HCT116 (cell line): ENCODE results near the gene TEAD1. TPM values are rescaled to one million over a fixed set of nuclear protein-coding genes. Genes with fewer than 3 reads are reported as not detected.

ENCODE experiments used
- ATAC-seq: fragments of 200-7000 bp; cut with Tn5 transposase; 2 replicates; pipeline ENCODE4 v1.9.1; 2020; ENCODE audit warnings: mild to moderate bottlenecking, moderate library complexity
- BruUV-seq: library from RNA; stranded (reverse); fragments of 400-500 nt; replicated peaks from 2 replicates; lab custom pipeline; 2021; lab: Mats Ljungman, UMichigan
- CTCF ChIA-PET: fragments of 300-600 bp; sonication (Branson Sonifier 250); formaldehyde crosslinking; loops from one replicate; lab custom pipeline; 2021; ENCODE audit warnings: antibody characterized with exemption; lab: Charles Lee
- POLR2A ChIA-PET: fragments of 300-600, 350-600 bp; sonication (Branson Sonifier 250); formaldehyde crosslinking; loops from one replicate; lab custom pipeline; 2021; ENCODE audit warnings: antibody characterized with exemption; lab: Charles Lee
- RAD21 ChIA-PET, 2 experiments: fragments of 300-600 bp; sonication (Branson Sonifier 250); formaldehyde crosslinking; loops; one replicate each; lab custom pipeline; 2023; ENCODE audit warnings: low total read pairs in 2 of 2; ENCODE audit not compliant: uncharacterized antibody in 2 of 2, unreplicated experiment in 2 of 2, low non-redundant PET in 1 of 2; lab: Charles Lee
- DNase-seq: peaks from one replicate; pipeline ENCODE4 v3.0.0-alpha.2; 2010; ENCODE audit warnings: low read depth, low spot score
- H2AFZ ChIP-seq: fragments of 200-600 bp; shearing (Covaris generic), sonication (generic); 2 replicates; pipeline ENCODE4 v1.6.1; 2017; ENCODE audit warnings: low read depth, mixed run types, mixed read lengths, antibody characterized with exemption, low read length; ENCODE audit not compliant: poor library complexity, severe bottlenecking
- H3K27ac ChIP-seq: 2 replicates; pipeline ENCODE4 v1.5.1; 2012; ENCODE audit warnings: low read depth, low read length
- H3K27me3 ChIP-seq: fragments of 200-600 bp; sonication (generic); 2 replicates; pipeline ENCODE4 v1.6.1; 2016; ENCODE audit warnings: mixed run types, low read length, mixed read lengths; ENCODE audit not compliant: insufficient read depth
- H3K36me3 ChIP-seq, 2 experiments: fragments of 200-500 bp in 1 of 2; fragments of 200-600 bp in 1 of 2; sonication (Bioruptor generic) in 1 of 2; sonication (generic) in 1 of 2; 2 replicates each; pipeline versions ENCODE4 v1.5.1 to v1.6.1; 2014 to 2016; ENCODE audit warnings: low read length in 2 of 2, inconsistent platforms in 1 of 2, mixed read lengths in 1 of 2, mixed run types in 1 of 2; ENCODE audit not compliant: insufficient read depth in 2 of 2, control insufficient read depth in 1 of 2
- H3K4me1 ChIP-seq, 2 experiments: fragments of 200-600 bp in 1 of 2; sonication (generic) in 1 of 2; 2 replicates each; pipeline versions ENCODE4 v1.5.1 to v1.6.1; 2012 to 2017; ENCODE audit warnings: low read length in 2 of 2, inconsistent platforms in 1 of 2, mild to moderate bottlenecking in 1 of 2, mixed read lengths in 1 of 2, mixed run types in 1 of 2, moderate library complexity in 1 of 2; ENCODE audit not compliant: insufficient read depth in 2 of 2, control insufficient read depth in 1 of 2
- H3K4me2 ChIP-seq: fragments of 200-600 bp; sonication (generic); 2 replicates; pipeline ENCODE4 v1.6.1; 2017; ENCODE audit warnings: mixed run types, low read length, mixed read lengths
- H3K4me3 ChIP-seq, 2 experiments: fragments of 200-600 bp in 1 of 2; sonication (generic) in 1 of 2; replicated peaks in 1 of 2; 2 replicates each; pipeline ENCODE4 v1.5.1; 2011 to 2016; ENCODE audit warnings: low read length in 2 of 2, control low read depth in 1 of 2, low read depth in 1 of 2, mild to moderate bottlenecking in 1 of 2, mixed read lengths in 1 of 2, mixed run types in 1 of 2
- H3K79me2 ChIP-seq: fragments of 200-600 bp; sonication (generic); 2 replicates; pipeline ENCODE4 v1.6.1; 2017; ENCODE audit warnings: mild to moderate bottlenecking, mixed run types, low read length, moderate library complexity, mixed read lengths; ENCODE audit not compliant: insufficient read depth
- H3K9ac ChIP-seq: fragments of 200-600 bp; sonication (generic); 2 replicates; pipeline ENCODE4 v1.6.1; 2016; ENCODE audit warnings: low read length, mixed read lengths
- H3K9me2 ChIP-seq: fragments of 200-600 bp; sonication (generic), shearing (Covaris generic); 2 replicates; pipeline ENCODE4 v1.6.1; 2017; ENCODE audit warnings: mixed run types, mild to moderate bottlenecking, moderate library complexity; ENCODE audit not compliant: insufficient read depth
- H3K9me3 ChIP-seq, 2 experiments: fragments of 200-500 bp in 1 of 2; fragments of 200-600 bp in 1 of 2; sonication (Bioruptor generic) in 1 of 2; sonication (generic) in 1 of 2; 2 replicates each; pipeline ENCODE4 v1.6.1; 2014 to 2017; ENCODE audit warnings: low read length in 2 of 2, mixed read lengths in 2 of 2, inconsistent platforms in 1 of 2, low read depth in 1 of 2, mild to moderate bottlenecking in 1 of 2, mixed run types in 1 of 2, moderate library complexity in 1 of 2; ENCODE audit not compliant: control insufficient read depth in 1 of 2, insufficient read depth in 1 of 2
- H4K20me1 ChIP-seq: fragments of 200-600 bp; sonication (generic), shearing (Covaris generic); 2 replicates; pipeline ENCODE4 v1.6.1; 2017; ENCODE audit warnings: mixed run types, mild to moderate bottlenecking, moderate library complexity; ENCODE audit not compliant: insufficient read depth
- ATF3 ChIP-seq: IDR thresholded peaks from 2 replicates; pipeline ENCODE4 v1.6.1; 2012
- CEBPB ChIP-seq: IDR thresholded peaks from 2 replicates; pipeline ENCODE4 v1.6.1; 2012; ENCODE audit warnings: low read depth
- CTCF ChIP-seq, 3 experiments: fragments of 200-600 bp in 1 of 3; sonication (generic) in 1 of 3; IDR thresholded peaks in 2 of 3; conservative IDR thresholded peaks in 1 of 3; 2 replicates each; pipeline ENCODE4 v1.5.1; 2012 to 2017; ENCODE audit warnings: low read depth in 2 of 3, low read length in 2 of 3, antibody characterized with exemption in 1 of 3, borderline replicate concordance in 1 of 3, control low read depth in 1 of 3, mild to moderate bottlenecking in 1 of 3, mixed read lengths in 1 of 3, mixed run types in 1 of 3, moderate library complexity in 1 of 3; ENCODE audit not compliant: insufficient read depth in 1 of 3
- EGR1 ChIP-seq: IDR thresholded peaks from 2 replicates; pipeline ENCODE4 v1.6.1; 2012; ENCODE audit warnings: low read depth
- ELF1 ChIP-seq: IDR thresholded peaks from 2 replicates; pipeline ENCODE4 v1.6.1; 2012; ENCODE audit warnings: low read depth, borderline replicate concordance
- EZH2 ChIP-seq: fragments of 200-600 bp; sonication (generic); IDR thresholded peaks from 2 replicates; pipeline ENCODE4 v1.6.1; 2017; ENCODE audit warnings: antibody characterized with exemption, mixed run types
- EZH2phosphoT487 ChIP-seq: fragments of 200-600 bp; IDR thresholded peaks from 2 replicates; pipeline ENCODE4 v1.6.1; 2018; ENCODE audit warnings: antibody characterized with exemption, borderline replicate concordance
- FOSL1 ChIP-seq: IDR thresholded peaks from 2 replicates; pipeline ENCODE4 v1.6.1; 2012; ENCODE audit warnings: low read depth
- JUND ChIP-seq: IDR thresholded peaks from 2 replicates; pipeline ENCODE4 v1.6.1; 2012
- POLR2A ChIP-seq: IDR thresholded peaks from 2 replicates; pipeline ENCODE4 v1.7.0; 2011; ENCODE audit warnings: borderline replicate concordance; ENCODE audit not compliant: insufficient read depth, insufficient read length; ENCODE audit errors: extremely low read depth
- POLR2AphosphoS5 ChIP-seq: IDR thresholded peaks from 2 replicates; pipeline ENCODE4 v1.6.1; 2011; ENCODE audit warnings: mild to moderate bottlenecking, low read depth, low read length, moderate library complexity
- RAD21 ChIP-seq: IDR thresholded peaks from 2 replicates; pipeline ENCODE4 v1.6.1; 2012; ENCODE audit warnings: low read depth, mild to moderate bottlenecking
- REST ChIP-seq: IDR thresholded peaks from 2 replicates; pipeline ENCODE4 v1.6.1; 2012; ENCODE audit warnings: low read depth
- SIN3A ChIP-seq: IDR thresholded peaks from 2 replicates; pipeline ENCODE4 v1.6.1; 2012; ENCODE audit warnings: low read depth
- SRF ChIP-seq: IDR thresholded peaks from 2 replicates; pipeline ENCODE4 v1.6.1; 2012; ENCODE audit warnings: low read depth
- TCF7L2 ChIP-seq: IDR thresholded peaks from 2 replicates; pipeline ENCODE4 v1.7.0; 2011; ENCODE audit warnings: borderline replicate concordance, inconsistent platforms; ENCODE audit not compliant: insufficient read depth, insufficient read length; ENCODE audit errors: extremely low read depth
- YY1 ChIP-seq: IDR thresholded peaks from 2 replicates; pipeline ENCODE4 v1.6.1; 2011; ENCODE audit warnings: low read length, low read depth, moderate library complexity, mild to moderate bottlenecking; ENCODE audit not compliant: insufficient replicate concordance; ENCODE audit errors: extremely low read depth
- ZBTB33 ChIP-seq: IDR thresholded peaks from 2 replicates; pipeline ENCODE4 v1.6.1; 2011; ENCODE audit warnings: mild to moderate bottlenecking, low read length, moderate library complexity; ENCODE audit not compliant: insufficient replicate concordance; ENCODE audit errors: extremely low read depth
- ZNF274 ChIP-seq: fragments of 200-500 bp; sonication (Bioruptor generic); IDR thresholded peaks from 2 replicates; pipeline ENCODE4 v1.6.1; 2014; ENCODE audit warnings: mild to moderate bottlenecking, low read depth, low read length, inconsistent platforms
- intact Hi-C: fragments of 100-400 bp; cut with micrococcal nuclease; formaldehyde crosslinking; loops from 2 replicates; pipeline ENCODE4 v1.10.0; 2022
- total RNA-seq: library from RNA; stranded (reverse); gene quantifications from one replicate; pipeline ENCODE4 v1.2.1, GENCODE V29; 2021; ENCODE audit not compliant: unreplicated experiment

The TEAD1 gene
- total RNA-seq, 1 experiment from 2014 or later: 103 TPM

- CTCF ChIA-PET: no interaction called here
- Histone ChIP-seq H3K9me2 (no peaks in the 10 kb centered on the region), H3K4me1 (peaks cover 46 to 63% of the 10 kb centered on the region in 2 experiments), H3K4me3 (no peak overlapping the region), H2AFZ (no peak overlapping the region), H3K27ac (no peak overlapping the region), H4K20me1 (no peaks in the 10 kb centered on the region), H3K79me2 (peaks cover 89% of the 10 kb centered on the region), H3K9me3 (no peaks in the 10 kb centered on the region), H3K9ac (no peak overlapping the region), H3K36me3 (no peaks in the 10 kb centered on the region), H3K27me3 (no peaks in the 10 kb centered on the region), H3K4me2 (no peak overlapping the region)
- TF ChIP-seq EZH2 (no peak), TCF7L2 (no peak), SRF (no peak), YY1 (no peak), POLR2A (no peak), CEBPB (no peak), EZH2phosphoT487 (no peak), ATF3 (no peak), JUND (no peak), RAD21 (no peak), POLR2AphosphoS5 (no peak), ZBTB33 (no peak), ELF1 (no peak), FOSL1 (no peak), CTCF (IDR thresholded peaks at IDR 0.05 in 2 of 3, conservative IDR thresholded peaks at IDR 0.05 in 1 of 3; ENCODE audit: borderline replicate concordance in 1 of 3, insufficient read depth in 1 of 3, low read depth in 2 of 3, low read length in 2 of 3) (no peak), REST (no peak), SIN3A (no peak), ZNF274 (no peak), EGR1 (no peak)
- DNase-seq (no peak), ATAC-seq (no peak)
- RAD21 ChIA-PET: no interaction called here
- intact Hi-C loops: no loop called here
- BruUV-seq: no TSS peak
- POLR2A ChIA-PET: no interaction called here
Measured at GRCh38 chr11:12771875-12772274, 97.7 kb downstream of the TEAD1 start.
